Adrenal gland (tissue), 5 donors: ENCODE results near the gene TRIM38.

Experiments
- CTCF ChIP-seq, 6 experiments: fragments of 450-650 bp in 4 of 6; fragments of 200-600 bp in 2 of 6; sonication (generic) in 1 of 6; IDR thresholded peaks; 1 replicate in 5 of 6; 2 replicates in 1 of 6; pipeline versions ENCODE4 v1.5.1 to v1.8.0; 2016 to 2021; ENCODE audit warnings: antibody characterized with exemption in 6 of 6, mild to moderate bottlenecking in 2 of 6, moderate library complexity in 1 of 6
- POLR2A ChIP-seq, 2 donors: fragments of 450-650 bp; IDR thresholded peaks; one replicate each; pipeline ENCODE4 v1.6.1; 2017; ENCODE audit warnings: antibody characterized with exemption in 2 of 2, mild to moderate bottlenecking in 2 of 2, moderate library complexity in 1 of 2
- donor health status: DM: no; HTN: no; CAD: no.

GRCh38 chr6:25934735-25935313 lies 27.8 kb upstream of the TRIM38 start:
- TF ChIP-seq CTCF (IDR thresholded peaks at IDR 0.05) (no peak), POLR2A (IDR thresholded peaks at IDR 0.05) (no peak)
